AG09309 (cell line): ENCODE results near the gene NR4A2.
"Not testable (repeated sequence)": the region's sequence is repeated elsewhere in the genome, so short reads cannot be mapped to it uniquely, and the experiment has no call there.

Experiments used
- DNase-seq: peaks from one replicate; pipeline ENCODE4 v3.0.0-alpha.2; 2010; ENCODE audit warnings: low read depth
- H3K4me3 ChIP-seq: 2 replicates; pipeline ENCODE4 v1.5.1; 2011; ENCODE audit warnings: mild to moderate bottlenecking, low read depth, low read length, moderate library complexity; ENCODE audit not compliant: control insufficient read depth
- TF ChIP-seq, protein P1 (sequence below): IDR thresholded peaks from 2 replicates; pipeline ENCODE4 v1.5.1; 2011; ENCODE audit warnings: mild to moderate bottlenecking, low read depth, low read length, inconsistent platforms; ENCODE audit not compliant: insufficient read depth, control insufficient read depth; ENCODE audit errors: missing control alignments

Gene NR4A2

DNA sequence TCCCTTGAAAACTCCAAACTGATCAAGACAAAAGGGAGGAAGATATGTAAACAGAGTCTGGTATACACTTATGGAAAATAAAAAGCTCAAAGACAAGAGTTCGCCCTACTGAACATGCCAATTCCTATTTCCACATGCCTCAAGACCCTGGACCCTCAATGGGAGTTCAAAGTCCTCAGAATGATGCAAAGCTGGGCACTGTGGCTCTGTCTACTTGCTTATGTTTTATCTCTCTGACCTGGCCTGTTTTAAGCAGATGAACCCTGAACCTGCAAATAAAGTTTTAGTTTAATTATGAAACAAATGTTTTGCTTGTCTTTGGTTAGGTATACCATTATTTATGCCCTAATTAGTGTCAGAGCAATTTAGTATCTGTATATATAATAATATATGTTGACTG lies 22.6 kb downstream of the NR4A2 start:
- no peak for DNase-seq
- H3K4me3 ChIP-seq, result no peak overlapping the region
- TF ChIP-seq, protein P1, sequence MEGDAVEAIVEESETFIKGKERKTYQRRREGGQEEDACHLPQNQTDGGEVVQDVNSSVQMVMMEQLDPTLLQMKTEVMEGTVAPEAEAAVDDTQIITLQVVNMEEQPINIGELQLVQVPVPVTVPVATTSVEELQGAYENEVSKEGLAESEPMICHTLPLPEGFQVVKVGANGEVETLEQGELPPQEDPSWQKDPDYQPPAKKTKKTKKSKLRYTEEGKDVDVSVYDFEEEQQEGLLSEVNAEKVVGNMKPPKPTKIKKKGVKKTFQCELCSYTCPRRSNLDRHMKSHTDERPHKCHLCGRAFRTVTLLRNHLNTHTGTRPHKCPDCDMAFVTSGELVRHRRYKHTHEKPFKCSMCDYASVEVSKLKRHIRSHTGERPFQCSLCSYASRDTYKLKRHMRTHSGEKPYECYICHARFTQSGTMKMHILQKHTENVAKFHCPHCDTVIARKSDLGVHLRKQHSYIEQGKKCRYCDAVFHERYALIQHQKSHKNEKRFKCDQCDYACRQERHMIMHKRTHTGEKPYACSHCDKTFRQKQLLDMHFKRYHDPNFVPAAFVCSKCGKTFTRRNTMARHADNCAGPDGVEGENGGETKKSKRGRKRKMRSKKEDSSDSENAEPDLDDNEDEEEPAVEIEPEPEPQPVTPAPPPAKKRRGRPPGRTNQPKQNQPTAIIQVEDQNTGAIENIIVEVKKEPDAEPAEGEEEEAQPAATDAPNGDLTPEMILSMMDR, result no peak

DNA sequence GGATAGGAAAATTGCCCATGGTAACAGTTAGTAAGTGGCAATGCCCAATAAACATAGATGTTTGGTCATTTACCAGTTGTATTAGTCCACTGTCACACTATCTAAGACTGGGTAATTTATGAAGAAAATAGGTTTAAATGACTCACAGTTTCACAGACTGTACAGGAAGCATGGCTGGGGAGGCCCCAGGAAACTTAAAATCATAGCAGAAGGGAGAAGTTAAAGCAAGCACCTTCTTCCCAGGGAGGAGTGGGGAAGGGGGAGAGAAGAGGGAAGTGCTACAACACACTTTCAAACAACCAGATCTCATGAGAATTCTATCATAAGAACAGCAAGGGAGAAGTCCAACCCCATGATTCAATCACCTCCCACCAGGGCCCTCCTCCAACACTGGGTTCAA lies 23.4 kb downstream of the NR4A2 start:
- TF ChIP-seq, protein P1, result no peak
- no peak for DNase-seq
- no peak overlapping the region for H3K4me3 ChIP-seq

DNA sequence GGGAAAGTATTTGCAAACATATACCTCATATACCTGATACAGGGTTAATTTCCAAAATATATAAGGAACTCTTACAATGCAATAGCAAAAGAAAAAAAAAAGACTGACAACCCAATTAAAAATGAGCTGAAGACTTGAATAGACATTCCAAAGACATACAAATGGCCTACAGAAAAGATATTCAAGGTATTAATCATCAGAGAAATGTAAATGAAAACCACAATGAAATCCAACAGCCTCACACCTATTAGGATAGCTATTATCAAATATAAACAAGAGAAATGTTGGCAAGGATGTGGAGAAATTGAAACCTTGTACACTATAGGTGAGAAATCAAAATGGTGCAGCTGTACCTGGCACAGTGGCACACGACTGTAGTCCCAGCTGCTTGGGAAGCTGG lies 25.7 kb downstream of the NR4A2 start:
- H3K4me3 ChIP-seq, result no peak overlapping the region
- DNase-seq, result no peak
- TF ChIP-seq, protein P1, result no peak

DNA sequence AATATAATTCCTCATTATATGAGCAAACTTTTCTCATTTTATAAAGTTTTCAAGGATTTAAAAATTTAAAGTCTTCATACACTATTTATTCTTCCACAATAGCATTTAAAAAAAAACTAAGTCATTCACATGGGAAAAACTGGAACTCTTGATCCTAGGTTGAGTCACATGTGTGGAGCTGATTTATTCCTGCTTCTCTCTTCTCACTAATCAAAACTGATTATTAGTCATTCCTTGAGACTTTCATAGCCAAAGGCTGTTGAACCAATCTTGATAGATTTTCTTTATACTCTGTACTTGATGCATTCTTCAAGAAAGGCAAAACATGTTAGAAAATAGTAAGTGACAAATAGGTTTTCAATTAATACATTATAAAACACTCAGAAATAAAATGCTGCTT lies 27.4 kb downstream of the NR4A2 start:
- DNase-seq, result no peak
- no peak overlapping the region for H3K4me3 ChIP-seq
- TF ChIP-seq, protein P1, result no peak

DNA sequence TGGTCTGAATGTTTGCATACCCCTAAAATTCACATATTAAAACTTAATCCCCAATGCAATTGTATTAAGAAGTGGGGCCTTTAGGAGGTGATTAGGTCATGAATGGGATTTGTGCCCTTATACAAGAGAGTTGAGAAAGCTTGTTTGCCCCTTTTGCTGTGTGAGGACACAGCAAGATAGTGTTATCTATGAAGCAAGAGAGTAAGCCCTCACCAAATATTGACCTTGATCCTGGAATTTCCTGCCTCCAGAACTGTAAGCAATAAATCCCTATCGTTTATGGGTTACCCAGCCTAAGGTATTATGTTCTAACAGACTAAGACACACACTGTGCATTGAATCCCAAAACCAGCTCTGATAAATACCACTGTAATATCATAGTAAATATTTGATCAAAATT lies 32.2 kb downstream of the NR4A2 start:
- TF ChIP-seq, protein P1, result no peak
- no peak overlapping the region for H3K4me3 ChIP-seq
- no peak for DNase-seq

DNA sequence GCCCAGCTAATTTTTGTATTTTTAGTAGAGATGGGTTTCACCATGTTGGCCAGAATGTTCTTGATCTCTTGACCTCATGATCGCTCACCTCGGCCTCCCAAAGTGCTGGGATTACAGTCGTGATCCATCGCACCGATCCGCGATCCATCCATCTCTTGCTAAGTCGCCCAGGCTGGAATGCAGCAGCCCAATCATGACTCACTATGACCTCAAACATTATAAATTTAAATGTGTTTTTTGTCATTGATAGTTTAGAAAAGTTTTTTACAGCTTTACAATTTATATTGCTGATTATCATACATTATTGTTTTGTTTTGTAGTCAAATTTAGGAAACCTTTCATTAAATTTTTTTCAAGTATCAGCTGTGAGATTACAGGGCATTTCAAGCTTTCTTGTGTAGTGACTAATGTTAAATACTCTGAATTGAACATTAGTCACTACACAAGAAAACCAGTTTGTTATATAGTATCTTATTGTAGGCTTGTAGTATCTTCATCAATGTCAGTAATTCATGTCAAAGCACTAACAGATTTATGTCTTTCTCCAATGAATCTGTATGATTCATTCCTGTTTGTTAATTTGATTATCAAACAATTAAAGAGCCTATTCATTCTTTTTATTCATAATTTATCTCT lies 37.5 kb downstream of the NR4A2 start:
- DNase-seq, result no peak
- no peak overlapping the region for H3K4me3 ChIP-seq
- TF ChIP-seq, protein P1, result no peak

DNA sequence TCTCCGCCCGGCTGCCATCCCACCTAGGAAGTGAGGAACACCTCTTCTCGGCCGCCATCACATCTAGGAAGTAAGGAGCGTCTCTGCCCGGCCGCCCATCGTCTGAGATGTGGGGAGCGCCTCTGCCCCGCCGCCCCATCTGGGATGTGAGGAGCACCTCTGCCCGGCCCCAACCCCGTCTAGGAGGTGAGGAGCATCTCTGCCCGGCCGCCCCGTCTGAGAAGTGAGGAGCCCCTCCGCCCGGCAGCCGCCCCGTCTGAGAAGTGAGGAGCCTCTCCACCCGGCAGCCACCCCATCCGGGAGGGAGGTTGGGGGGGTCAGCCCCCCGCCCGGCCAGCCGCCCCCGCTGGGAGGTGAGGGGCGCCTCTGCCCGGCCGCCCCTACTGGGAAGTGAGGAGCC lies 39.1 kb downstream of the NR4A2 start:
- DNase-seq, H3K4me3 ChIP-seq: not testable (repeated sequence)
